H1 (cell line): ENCODE data around the gene GPR139. TPM values are rescaled to one million over a fixed set of nuclear protein-coding genes. Genes with fewer than 3 reads are reported as not detected.

Experiments used
- EGR1 ChIP-seq: IDR thresholded peaks from 2 replicates; pipeline ENCODE4 v1.6.1; 2011; ENCODE audit warnings: low read depth, low read length, borderline replicate concordance
- EP300 ChIP-seq, 2 experiments: IDR thresholded peaks; 1 replicate in 1 of 2; 2 replicates in 1 of 2; pipeline ENCODE4 v1.6.1; 2011 to 2012; ENCODE audit warnings: low read depth in 2 of 2, low read length in 2 of 2, mild to moderate bottlenecking in 2 of 2, borderline replicate concordance in 1 of 2, inconsistent platforms in 1 of 2, moderate library complexity in 1 of 2
- FOSL1 ChIP-seq: IDR thresholded peaks from 2 replicates; pipeline ENCODE4 v1.6.1; 2011; ENCODE audit warnings: mild to moderate bottlenecking, low read depth, low read length, moderate library complexity; ENCODE audit not compliant: insufficient read depth
- KDM4A ChIP-seq: IDR thresholded peaks from one replicate; pipeline ENCODE4 v1.7.1; 2012; ENCODE audit warnings: low read depth, mild to moderate bottlenecking, moderate library complexity, low read length, inconsistent platforms; ENCODE audit not compliant: severe bottlenecking
- SP2 ChIP-seq: IDR thresholded peaks from 2 replicates; pipeline ENCODE4 v1.6.1; 2012; ENCODE audit warnings: mild to moderate bottlenecking, low read length, inconsistent platforms
- TAF1 ChIP-seq: IDR thresholded peaks from 2 replicates; pipeline ENCODE4 v1.6.1; 2011; ENCODE audit warnings: mild to moderate bottlenecking, low read depth, low read length
- polyA plus RNA-seq, 7 experiments: library from polyadenylated mRNA; depleted of rRNA in 3 of 7; stranded (reverse) in 5 of 7; unstranded in 2 of 7; fragments of >200 nt in 5 of 7; fragments of 200-250 nt in 2 of 7; gene quantifications; 1 replicate in 5 of 7; 2 replicates in 1 of 7; 4 replicates in 1 of 7; pipeline versions ENCODE4 v1.2.1 to v1.2.3, GENCODE V29; 2011 to 2013; ENCODE audit warnings: missing spikeins in 2 of 7, mixed read lengths in 2 of 7
- total RNA-seq: library from RNA; stranded (reverse); fragmentation: NEBNext Ultra II Directional; extraction: Animal tissue kit (Norgen Biotek cat#: 25700); gene quantifications from 2 replicates; pipeline ENCODE4 v1.2.1, GENCODE V29; 2021

Gene GPR139
- total and polyA plus RNA-seq, 2 of the 8 experiments (the other 6 are each of a cell fraction or from before 2014, with no cell fraction given): 0.84 to 2.2 TPM

DNA sequence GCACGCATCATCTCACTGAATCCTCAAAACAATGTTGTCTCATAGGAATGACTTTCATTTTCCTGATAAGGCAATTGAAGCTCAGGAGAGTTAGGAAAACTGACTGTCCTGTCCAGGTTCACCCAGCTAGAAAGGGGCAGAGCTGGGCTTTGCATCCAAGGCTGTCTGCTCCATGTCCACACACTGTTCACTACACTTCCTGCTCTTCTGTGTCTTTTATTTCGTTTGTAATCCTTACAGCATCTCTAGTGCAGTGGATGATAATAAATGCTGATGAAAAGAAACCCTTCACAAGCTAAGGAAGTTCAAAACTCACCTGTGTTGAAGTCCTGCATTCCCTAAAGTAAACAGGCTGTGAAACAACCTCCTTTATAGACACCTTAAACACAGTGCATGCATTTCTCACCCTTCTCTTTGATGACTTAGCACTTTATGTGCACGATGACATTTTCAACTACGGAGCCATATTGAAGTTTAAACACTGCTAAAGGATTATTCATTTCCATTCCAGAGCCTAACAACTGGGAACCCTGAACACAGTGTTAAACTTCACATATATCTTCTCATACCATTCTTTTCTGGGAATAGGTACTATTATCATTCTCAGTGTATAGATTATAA is 31.0 kb upstream of the GPR139 start (continued):
- TF ChIP-seq EP300 (IDR thresholded peaks at IDR 0.05; ENCODE audit: borderline replicate concordance in 1 of 2, low read depth in 2 of 2, low read length in 2 of 2) (no peak), FOSL1 (no peak), SP2 (no peak), EGR1 (no peak), KDM4A (no peak), TAF1 (no peak)
